ENCODE measurements around the gene DUSP12. TPM values are rescaled to one million over a fixed set of nuclear protein-coding genes. Genes with fewer than 3 reads are reported as not detected.
"Not testable (repeated sequence)": the region's sequence is repeated elsewhere in the genome, so short reads cannot be mapped to it uniquely, and the experiment has no call there.

Gene DUSP12
- total RNA-seq, 1 donor from 2014 or later: 48.4 TPM

GRCh38 chr1:161721738-161722343 lies 27.7 kb upstream of the DUSP12 start:
- no peak overlapping the region for H3K4me3 Mint-ChIP-seq (ENCODE audit: unreplicated experiment)
- no peaks in the 10 kb centered on the region for H3K36me3 Mint-ChIP-seq (ENCODE audit: unreplicated experiment)

GRCh38 chr1:161722406-161722805 lies 27.2 kb upstream of the DUSP12 start:
- Mint-ChIP-seq H3K4me3 (ENCODE audit: unreplicated experiment) (no peak overlapping the region), H3K36me3 (ENCODE audit: unreplicated experiment) (no peaks in the 10 kb centered on the region), H3K4me1 (ENCODE audit: low read depth, unreplicated experiment) (peaks cover 5% of the 10 kb centered on the region), H3K27me3 (ENCODE audit: unreplicated experiment) (peaks cover 12% of the 10 kb centered on the region), H3K9me3 (ENCODE audit: unreplicated experiment) (peaks cover 2% of the 10 kb centered on the region), H3K27ac (ENCODE audit: unreplicated experiment) (no peak overlapping the region)
- DNase-seq: no peak
- TF ChIP-seq, protein P1, sequence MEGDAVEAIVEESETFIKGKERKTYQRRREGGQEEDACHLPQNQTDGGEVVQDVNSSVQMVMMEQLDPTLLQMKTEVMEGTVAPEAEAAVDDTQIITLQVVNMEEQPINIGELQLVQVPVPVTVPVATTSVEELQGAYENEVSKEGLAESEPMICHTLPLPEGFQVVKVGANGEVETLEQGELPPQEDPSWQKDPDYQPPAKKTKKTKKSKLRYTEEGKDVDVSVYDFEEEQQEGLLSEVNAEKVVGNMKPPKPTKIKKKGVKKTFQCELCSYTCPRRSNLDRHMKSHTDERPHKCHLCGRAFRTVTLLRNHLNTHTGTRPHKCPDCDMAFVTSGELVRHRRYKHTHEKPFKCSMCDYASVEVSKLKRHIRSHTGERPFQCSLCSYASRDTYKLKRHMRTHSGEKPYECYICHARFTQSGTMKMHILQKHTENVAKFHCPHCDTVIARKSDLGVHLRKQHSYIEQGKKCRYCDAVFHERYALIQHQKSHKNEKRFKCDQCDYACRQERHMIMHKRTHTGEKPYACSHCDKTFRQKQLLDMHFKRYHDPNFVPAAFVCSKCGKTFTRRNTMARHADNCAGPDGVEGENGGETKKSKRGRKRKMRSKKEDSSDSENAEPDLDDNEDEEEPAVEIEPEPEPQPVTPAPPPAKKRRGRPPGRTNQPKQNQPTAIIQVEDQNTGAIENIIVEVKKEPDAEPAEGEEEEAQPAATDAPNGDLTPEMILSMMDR (IDR thresholded peaks at IDR 0.05; ENCODE audit: partially characterized antibody, unreplicated experiment): no peak

More at GRCh38 chr1:161721738-161722343, 27.7 kb upstream of the DUSP12 start:
- Mint-ChIP-seq H3K4me1 (ENCODE audit: low read depth, unreplicated experiment) (peaks cover 5% of the 10 kb centered on the region), H3K27me3 (ENCODE audit: unreplicated experiment) (peaks cover 12% of the 10 kb centered on the region), H3K27ac (ENCODE audit: unreplicated experiment) (no peak overlapping the region), H3K9me3 (ENCODE audit: unreplicated experiment) (peaks cover 2% of the 10 kb centered on the region)
- TF ChIP-seq, protein P1 (IDR thresholded peaks at IDR 0.05; ENCODE audit: partially characterized antibody, unreplicated experiment): no peak
- no peak for DNase-seq

DNA sequence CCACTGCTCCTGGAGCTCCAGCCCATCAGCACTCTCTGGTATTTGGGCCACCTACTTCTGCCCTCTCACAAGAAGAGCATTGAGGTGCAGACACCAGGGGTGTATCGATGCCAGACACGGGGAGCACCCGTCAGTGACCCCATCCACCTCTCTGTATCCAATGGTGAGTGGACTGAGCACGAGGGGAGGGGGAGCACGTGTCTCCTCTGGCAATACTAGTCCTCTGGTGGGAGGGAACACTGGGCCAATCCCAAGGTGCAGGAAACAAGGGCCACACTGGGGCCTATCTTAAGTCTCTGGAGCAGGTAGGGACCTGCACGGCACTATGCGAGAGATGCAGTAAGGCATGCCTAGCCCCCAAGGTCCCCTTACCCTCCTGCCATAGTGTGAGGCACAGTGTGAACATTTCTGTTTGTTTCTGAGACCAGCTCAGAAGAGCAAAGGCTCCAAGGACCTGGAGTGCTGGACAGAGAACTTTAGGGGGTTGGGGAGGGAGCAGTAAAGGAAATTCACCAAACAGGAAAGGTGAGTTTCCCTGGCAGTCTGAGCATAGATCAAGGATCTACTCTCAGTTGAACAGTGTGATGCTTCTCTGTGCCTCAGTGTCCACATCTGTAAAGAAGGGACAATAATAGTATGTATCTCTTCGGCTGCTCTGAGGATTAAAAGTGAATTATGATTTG lies 26.0 kb upstream of the DUSP12 start:
- peaks cover 5% of the 10 kb centered on the region for H3K9me3 Mint-ChIP-seq (ENCODE audit: unreplicated experiment)
- H3K36me3 Mint-ChIP-seq (ENCODE audit: unreplicated experiment): no peaks in the 10 kb centered on the region
- TF ChIP-seq, protein P1 (IDR thresholded peaks at IDR 0.05; ENCODE audit: partially characterized antibody, unreplicated experiment): no peak
- no peak for DNase-seq
- H3K4me3 Mint-ChIP-seq (ENCODE audit: unreplicated experiment): no peak overlapping the region
- peaks cover 5% of the 10 kb centered on the region for H3K4me1 Mint-ChIP-seq (ENCODE audit: low read depth, unreplicated experiment)
- H3K27ac Mint-ChIP-seq (ENCODE audit: unreplicated experiment): no peak overlapping the region
- peaks cover 14% of the 10 kb centered on the region for H3K27me3 Mint-ChIP-seq (ENCODE audit: unreplicated experiment)

DNA sequence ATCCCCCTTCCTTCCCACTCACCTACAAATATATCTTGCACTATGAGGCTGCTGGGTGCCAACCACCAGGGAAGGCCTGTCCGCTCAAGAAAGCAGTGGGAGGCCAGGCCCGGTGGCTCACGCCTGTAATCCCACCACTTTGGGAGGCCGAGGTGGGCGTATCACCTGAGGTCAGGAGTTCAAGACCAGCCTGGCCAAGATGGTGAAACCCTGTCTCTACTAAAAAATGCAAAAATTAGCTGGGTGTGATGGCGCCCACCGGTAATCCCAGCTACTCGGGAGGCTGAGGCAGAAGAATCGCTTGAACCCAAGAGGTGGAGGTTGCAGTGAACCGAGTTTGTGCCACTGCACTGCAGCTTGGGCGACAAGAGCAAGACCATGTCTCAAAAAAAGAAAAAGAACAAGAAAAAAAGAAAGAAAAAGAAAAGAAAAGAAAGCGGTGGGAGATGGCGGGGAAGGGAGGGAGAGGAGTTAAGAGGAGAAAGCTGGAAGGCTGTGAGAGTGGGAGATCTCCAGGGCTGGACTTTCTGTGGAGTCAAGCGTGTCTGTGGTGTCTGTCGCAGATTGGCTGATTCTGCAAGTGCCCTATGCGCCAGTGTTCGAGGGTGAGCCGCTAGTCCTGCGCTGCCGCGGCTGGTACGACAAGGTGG lies 24.2 kb upstream of the DUSP12 start:
- not testable (repeated sequence) for H3K27ac Mint-ChIP-seq (ENCODE audit: unreplicated experiment); H3K9me3 Mint-ChIP-seq (ENCODE audit: unreplicated experiment); H3K36me3 Mint-ChIP-seq (ENCODE audit: unreplicated experiment); H3K4me1 Mint-ChIP-seq (ENCODE audit: low read depth, unreplicated experiment); DNase-seq
- H3K4me3 Mint-ChIP-seq (ENCODE audit: unreplicated experiment): peak overlapping the region; percentile 95
- H3K27me3 Mint-ChIP-seq (ENCODE audit: unreplicated experiment): peaks cover 12% of the 10 kb centered on the region

DNA sequence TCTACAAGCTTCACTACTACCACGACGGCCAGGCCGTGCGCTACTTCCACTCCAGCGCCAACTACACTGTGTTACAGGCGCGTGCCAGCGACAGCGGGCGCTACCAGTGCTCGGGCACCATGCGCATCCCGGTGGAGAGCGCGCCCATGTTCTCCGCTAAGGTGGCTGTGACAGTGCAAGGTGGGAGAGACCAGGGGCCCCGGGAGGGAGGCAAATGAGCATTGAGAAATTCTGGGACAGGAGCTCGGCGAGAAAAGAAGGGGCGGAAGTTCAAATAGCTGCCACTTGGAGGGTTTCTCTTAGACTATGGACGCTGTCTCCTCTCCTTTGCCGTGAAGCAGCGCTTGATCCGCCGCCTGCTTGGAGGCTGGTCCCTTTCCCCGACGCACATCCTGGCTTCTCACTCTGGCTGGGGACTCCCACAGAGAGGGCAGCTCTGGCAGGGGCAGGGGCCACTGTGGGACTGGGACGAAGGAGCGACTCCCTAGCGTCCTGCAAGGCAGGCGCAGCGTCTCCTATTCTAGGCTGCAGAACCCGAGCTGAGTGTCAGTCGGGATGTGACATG lies 23.6 kb upstream of the DUSP12 start:
- Mint-ChIP-seq H3K4me3 (ENCODE audit: unreplicated experiment) (peak overlapping the region; percentile 95), H3K27ac (ENCODE audit: unreplicated experiment) (no peak overlapping the region), H3K27me3 (ENCODE audit: unreplicated experiment) (peaks cover 12% of the 10 kb centered on the region), H3K9me3 (ENCODE audit: unreplicated experiment) (peaks cover 5% of the 10 kb centered on the region), H3K4me1 (ENCODE audit: low read depth, unreplicated experiment) (peaks cover 5% of the 10 kb centered on the region), H3K36me3 (ENCODE audit: unreplicated experiment) (no peaks in the 10 kb centered on the region)
- TF ChIP-seq, protein P1 (IDR thresholded peaks at IDR 0.05; ENCODE audit: partially characterized antibody, unreplicated experiment): peak; percentile 22
- peak; percentile 57 for DNase-seq
